HL-60 (cell line): ENCODE measurements around the gene IAH1.

Source experiments
- GABPA ChIP-seq: IDR thresholded peaks from 2 replicates; pipeline ENCODE4 v1.6.1; 2012; ENCODE audit warnings: low read depth
- POLR2AphosphoS5 ChIP-seq: IDR thresholded peaks from 2 replicates; pipeline ENCODE4 v1.6.1; 2012; ENCODE audit warnings: low read depth
- SPI1 ChIP-seq: IDR thresholded peaks from 2 replicates; pipeline ENCODE4 v1.6.1; 2012; ENCODE audit warnings: low read depth, mild to moderate bottlenecking, borderline replicate concordance
- TF ChIP-seq, protein P1 (sequence below): IDR thresholded peaks from one replicate; pipeline ENCODE4 v1.5.1; 2011; ENCODE audit warnings: low read length, control low read depth, inconsistent platforms; ENCODE audit not compliant: insufficient read depth
- TF ChIP-seq, protein P2 (sequence below): IDR thresholded peaks from 2 replicates; pipeline ENCODE4 v1.6.1; 2012; ENCODE audit warnings: low read depth; ENCODE audit not compliant: insufficient replicate concordance

DNA sequence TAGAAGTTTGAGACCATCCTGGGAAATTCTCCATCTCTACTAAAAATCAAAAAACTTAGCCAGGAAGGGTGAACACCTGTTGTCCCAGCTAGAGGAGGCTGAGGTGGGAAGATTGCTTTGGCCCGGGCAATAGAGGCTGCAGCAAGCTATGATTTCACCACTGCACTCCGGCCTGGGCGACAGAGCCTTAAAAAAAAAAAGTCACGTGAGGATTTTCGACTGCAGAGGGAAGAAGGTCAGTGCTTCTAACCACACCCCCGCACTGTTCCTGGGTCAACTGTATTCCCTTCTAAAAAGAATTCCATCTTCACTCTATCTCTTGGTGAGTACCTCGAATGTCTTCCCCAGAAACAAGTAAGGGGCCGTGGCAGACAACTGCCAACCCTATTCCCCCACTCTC, 49.9 kb downstream of the IAH1 start:
- TF ChIP-seq, protein P1, sequence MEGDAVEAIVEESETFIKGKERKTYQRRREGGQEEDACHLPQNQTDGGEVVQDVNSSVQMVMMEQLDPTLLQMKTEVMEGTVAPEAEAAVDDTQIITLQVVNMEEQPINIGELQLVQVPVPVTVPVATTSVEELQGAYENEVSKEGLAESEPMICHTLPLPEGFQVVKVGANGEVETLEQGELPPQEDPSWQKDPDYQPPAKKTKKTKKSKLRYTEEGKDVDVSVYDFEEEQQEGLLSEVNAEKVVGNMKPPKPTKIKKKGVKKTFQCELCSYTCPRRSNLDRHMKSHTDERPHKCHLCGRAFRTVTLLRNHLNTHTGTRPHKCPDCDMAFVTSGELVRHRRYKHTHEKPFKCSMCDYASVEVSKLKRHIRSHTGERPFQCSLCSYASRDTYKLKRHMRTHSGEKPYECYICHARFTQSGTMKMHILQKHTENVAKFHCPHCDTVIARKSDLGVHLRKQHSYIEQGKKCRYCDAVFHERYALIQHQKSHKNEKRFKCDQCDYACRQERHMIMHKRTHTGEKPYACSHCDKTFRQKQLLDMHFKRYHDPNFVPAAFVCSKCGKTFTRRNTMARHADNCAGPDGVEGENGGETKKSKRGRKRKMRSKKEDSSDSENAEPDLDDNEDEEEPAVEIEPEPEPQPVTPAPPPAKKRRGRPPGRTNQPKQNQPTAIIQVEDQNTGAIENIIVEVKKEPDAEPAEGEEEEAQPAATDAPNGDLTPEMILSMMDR = no peak
- TF ChIP-seq, protein P2, sequence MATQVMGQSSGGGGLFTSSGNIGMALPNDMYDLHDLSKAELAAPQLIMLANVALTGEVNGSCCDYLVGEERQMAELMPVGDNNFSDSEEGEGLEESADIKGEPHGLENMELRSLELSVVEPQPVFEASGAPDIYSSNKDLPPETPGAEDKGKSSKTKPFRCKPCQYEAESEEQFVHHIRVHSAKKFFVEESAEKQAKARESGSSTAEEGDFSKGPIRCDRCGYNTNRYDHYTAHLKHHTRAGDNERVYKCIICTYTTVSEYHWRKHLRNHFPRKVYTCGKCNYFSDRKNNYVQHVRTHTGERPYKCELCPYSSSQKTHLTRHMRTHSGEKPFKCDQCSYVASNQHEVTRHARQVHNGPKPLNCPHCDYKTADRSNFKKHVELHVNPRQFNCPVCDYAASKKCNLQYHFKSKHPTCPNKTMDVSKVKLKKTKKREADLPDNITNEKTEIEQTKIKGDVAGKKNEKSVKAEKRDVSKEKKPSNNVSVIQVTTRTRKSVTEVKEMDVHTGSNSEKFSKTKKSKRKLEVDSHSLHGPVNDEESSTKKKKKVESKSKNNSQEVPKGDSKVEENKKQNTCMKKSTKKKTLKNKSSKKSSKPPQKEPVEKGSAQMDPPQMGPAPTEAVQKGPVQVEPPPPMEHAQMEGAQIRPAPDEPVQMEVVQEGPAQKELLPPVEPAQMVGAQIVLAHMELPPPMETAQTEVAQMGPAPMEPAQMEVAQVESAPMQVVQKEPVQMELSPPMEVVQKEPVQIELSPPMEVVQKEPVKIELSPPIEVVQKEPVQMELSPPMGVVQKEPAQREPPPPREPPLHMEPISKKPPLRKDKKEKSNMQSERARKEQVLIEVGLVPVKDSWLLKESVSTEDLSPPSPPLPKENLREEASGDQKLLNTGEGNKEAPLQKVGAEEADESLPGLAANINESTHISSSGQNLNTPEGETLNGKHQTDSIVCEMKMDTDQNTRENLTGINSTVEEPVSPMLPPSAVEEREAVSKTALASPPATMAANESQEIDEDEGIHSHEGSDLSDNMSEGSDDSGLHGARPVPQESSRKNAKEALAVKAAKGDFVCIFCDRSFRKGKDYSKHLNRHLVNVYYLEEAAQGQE = no peak
- TF ChIP-seq POLR2AphosphoS5 = no peak
- TF ChIP-seq SPI1 = no peak
- TF ChIP-seq GABPA = no peak
